NT2/D1 (cell line): ENCODE data around the gene NR3C1.

Experiments used
- YY1 ChIP-seq: IDR thresholded peaks from 2 replicates; pipeline ENCODE4 v1.6.1; 2011; ENCODE audit not compliant: insufficient read length, insufficient read depth
- ZNF274 ChIP-seq: IDR thresholded peaks from 2 replicates; pipeline ENCODE4 v1.6.1; 2011; ENCODE audit warnings: mild to moderate bottlenecking, low read depth, low read length

DNA sequence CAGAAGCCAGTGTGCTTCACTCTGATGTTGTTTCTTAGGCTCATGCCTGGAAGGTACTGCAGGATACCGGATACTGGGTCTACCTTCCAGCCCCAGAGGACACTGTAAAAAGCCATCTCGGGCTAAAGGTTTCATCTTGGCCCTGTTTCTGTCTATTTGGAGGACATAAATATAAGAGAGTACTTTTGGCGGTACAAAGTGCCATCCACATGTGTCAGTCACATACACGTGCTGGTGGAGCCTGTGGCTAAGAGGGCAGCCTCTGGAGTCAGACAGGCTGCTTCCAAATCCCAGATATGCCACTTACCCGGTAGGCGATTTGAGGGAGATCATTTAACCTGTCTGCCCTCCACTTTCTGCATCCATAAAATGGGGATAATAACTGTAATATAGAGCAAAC, 160.4 kb downstream of the NR3C1 start:
- no peak for TF ChIP-seq ZNF274
- no peak for TF ChIP-seq YY1
